Neural progenitor cell (in vitro differentiated cells): ENCODE data around the gene UBE2E1.

ENCODE experiments used
- CTCF ChIP-seq: fragments of 200-600 bp; sonication (generic); IDR thresholded peaks from 2 replicates; pipeline ENCODE4 v1.5.1; 2017; ENCODE audit warnings: antibody characterized with exemption, mild to moderate bottlenecking
- EZH2 ChIP-seq: fragments of 200-600 bp; sonication (generic); IDR thresholded peaks from 2 replicates; pipeline ENCODE4 v1.6.1; 2017; ENCODE audit warnings: antibody characterized with exemption, mild to moderate bottlenecking, moderate library complexity

- no peak for TF ChIP-seq CTCF
- TF ChIP-seq EZH2 = no peak
Observed at GRCh38 chr3:23931597-23931996, 125.8 kb downstream of the UBE2E1 start.
